ENCODE data around the gene CH25H. TPM values are rescaled to one million over a fixed set of nuclear protein-coding genes. Genes with fewer than 3 reads are reported as not detected.

CH25H gene
- total RNA-seq, 1 donor from 2014 or later, result 0.10 TPM

DNA sequence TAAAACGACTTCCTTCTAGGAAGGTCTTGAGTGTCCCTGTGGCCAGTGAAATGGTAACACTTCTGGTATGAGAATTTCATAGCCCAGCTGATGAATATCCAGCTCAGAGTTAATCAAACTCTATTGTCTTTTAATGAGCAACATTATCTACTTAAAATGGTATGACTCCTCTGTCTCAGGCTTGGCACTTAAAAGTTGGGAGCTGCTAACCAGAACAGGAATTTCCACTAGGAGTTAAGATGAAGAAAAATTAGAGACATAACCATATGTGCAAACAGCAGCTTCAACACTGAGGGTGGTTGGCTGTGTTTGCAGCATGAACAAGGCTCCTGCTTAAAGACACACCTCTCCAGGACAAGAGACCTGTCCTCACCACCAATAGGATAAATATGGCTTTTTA is 46.8 kb downstream of the CH25H start:
- DNase-seq (ENCODE audit: low spot score) (no peak), ATAC-seq (no peak)

DNA sequence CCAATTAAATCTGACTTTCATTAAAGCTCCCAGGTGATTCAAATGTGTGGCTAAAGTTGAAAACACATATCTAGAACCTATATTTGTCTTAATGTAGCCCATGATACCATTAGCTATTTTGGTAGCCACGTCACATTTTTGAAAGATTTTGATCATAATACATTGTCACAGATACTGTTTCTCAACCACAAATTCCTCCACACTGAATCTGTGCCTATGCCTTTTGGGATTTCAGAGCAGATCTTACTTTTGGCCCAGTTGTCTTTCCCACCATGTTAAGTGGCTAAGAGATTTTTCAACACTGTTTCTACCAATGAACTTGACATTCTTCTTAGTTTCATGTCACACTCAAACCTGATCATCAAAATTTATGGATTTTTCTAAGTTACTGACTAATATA is 47.4 kb downstream of the CH25H start:
- DNase-seq (ENCODE audit: low spot score), result no peak
- no peak for ATAC-seq

DNA sequence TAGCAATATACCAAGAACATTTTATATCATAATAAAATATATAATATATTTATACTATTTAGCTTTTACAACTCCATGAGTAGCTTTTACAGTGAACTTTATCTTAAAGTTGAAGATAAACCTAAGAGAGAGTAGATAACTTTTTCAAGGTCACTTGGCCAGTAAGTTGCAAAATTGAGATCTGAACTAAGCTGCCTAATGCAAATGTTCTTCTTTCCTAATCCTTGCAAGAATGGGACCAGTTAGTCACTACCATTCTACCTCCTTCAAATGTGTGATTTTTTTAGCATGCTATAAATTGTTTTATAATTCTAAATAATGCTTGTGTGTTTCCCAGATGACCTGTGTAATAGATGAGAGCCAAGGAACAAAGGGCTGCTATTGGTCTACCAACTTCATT is 47.8 kb downstream of the CH25H start:
- ATAC-seq, result no peak

DNA sequence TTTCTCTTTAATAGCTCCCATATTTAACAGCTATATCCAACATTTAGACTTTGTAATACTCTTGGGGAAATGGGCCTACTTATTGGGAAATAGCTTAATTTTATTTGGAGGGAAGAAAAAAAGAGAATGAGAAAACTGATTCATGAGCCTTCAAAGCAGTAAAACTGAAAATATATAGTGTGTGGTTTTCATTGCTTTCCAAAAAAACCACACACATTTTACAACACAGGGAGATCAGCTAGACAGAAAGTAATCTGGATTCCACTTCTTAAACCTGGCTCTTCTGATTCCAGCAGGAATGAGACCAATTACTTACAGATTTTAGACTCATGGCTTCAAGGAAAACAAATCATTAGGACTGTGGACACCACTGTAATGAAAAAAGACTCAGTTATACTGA is 48.7 kb downstream of the CH25H start:
- ATAC-seq (no peak), DNase-seq (ENCODE audit: low spot score) (no peak)

More for the DNA sequence above, 47.8 kb downstream of the CH25H start:
- no peak for DNase-seq (ENCODE audit: low spot score)

DNA sequence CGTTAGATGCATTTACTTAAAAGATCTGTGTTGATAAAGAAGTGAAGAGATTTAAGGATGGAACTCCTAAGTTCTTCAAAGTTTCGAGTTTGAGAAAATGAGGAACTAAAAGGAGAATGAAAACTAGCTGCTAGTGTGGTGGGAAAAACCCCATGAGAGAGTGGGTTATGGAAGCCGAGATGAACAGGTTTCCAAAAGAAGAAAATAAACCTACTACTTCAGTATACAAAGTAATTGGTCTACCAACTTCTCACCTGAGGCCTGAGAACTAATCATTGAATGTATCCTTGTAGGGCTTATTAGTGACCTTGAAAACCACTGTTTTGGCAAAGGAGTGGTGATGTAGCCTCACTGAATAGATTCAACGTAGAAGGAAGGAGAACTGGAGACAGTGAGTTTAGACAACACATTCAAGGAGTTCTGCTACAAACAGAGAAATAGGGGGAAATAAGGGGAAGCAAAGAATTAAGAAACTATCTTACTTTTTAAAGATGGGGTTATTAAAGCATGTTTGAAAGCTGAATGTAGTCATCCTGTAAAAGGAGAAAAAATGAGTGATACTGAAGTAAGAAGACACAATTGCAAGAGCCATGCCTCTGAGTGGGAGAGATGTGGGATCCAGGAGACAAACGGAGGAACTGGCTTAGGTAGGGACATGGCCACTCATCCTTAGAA is 50.8 kb downstream of the CH25H start:
- ATAC-seq (no peak), DNase-seq (ENCODE audit: low spot score) (no peak)

Other genes with a start within 250 kb of the CH25H start
- gene FAS, start 216.5 kb downstream of the CH25H start, total RNA-seq, result 13.0 TPM
- 53.8 TPM for gene LIPA, start 44.5 kb upstream of the CH25H start, total RNA-seq
- gene IFIT2, start 94.7 kb upstream of the CH25H start, total RNA-seq, result 6.0 TPM
- gene IFIT3, start 120.7 kb upstream of the CH25H start, total RNA-seq, result 8.7 TPM
- gene IFIT1B, start 170.7 kb upstream of the CH25H start, total RNA-seq, result not detected
- 9.6 TPM for gene IFIT1, start 185.3 kb upstream of the CH25H start, total RNA-seq
- gene IFIT5, start 207.3 kb upstream of the CH25H start, total RNA-seq, result 3.8 TPM